Psoas muscle (tissue), 8 donors: ENCODE measurements around the gene POLN. TPM values are rescaled to one million over a fixed set of nuclear protein-coding genes. Genes with fewer than 3 reads are reported as not detected.

ENCODE experiments used
- ATAC-seq, 4 donors: fragments of 200-7000 bp; cut with Tn5 transposase; one replicate each; pipeline ENCODE4 v1.9.1; 2020; ENCODE audit warnings: moderate library complexity in 3 of 4, mild to moderate bottlenecking in 2 of 4
- DNase-seq, 2 donors: peaks; one replicate each; pipeline ENCODE4 v3.0.0-alpha.2; 2020
- H3K27ac ChIP-seq: fragments of 200-600 bp; one replicate; pipeline ENCODE4 v1.8.0; 2022
- H3K27me3 ChIP-seq, 3 donors: fragments of 200-600 bp in 1 of 3; one replicate each; pipeline versions ENCODE4 v1.6.1 to v1.8.0; 2013 to 2022; ENCODE audit warnings: low read length in 2 of 3, mild to moderate bottlenecking in 2 of 3, moderate library complexity in 1 of 3; ENCODE audit not compliant: insufficient read depth in 3 of 3
- H3K36me3 ChIP-seq, 2 donors: fragments of 200-600 bp in 1 of 2; one replicate each; pipeline versions ENCODE4 v1.6.1 to v1.8.0; 2013 to 2022; ENCODE audit warnings: low read depth in 1 of 2, mild to moderate bottlenecking in 1 of 2, moderate library complexity in 1 of 2; ENCODE audit not compliant: insufficient read depth in 1 of 2
- H3K4me1 ChIP-seq: fragments of 200-600 bp; one replicate; pipeline ENCODE4 v1.8.0; 2022
- H3K4me3 ChIP-seq: fragments of 200-600 bp; one replicate; pipeline ENCODE4 v1.8.0; 2022; ENCODE audit warnings: mild to moderate bottlenecking
- H3K9me3 ChIP-seq: fragments of 200-600 bp; one replicate; pipeline ENCODE4 v1.8.0; 2022
- WGBS, 3 donors: extraction: QIAGEN DNeasy Blood & Tissue Kit; methylation state at CpG; one replicate each; pipeline versions ENCODE4 v1.1.6 to v1.1.7; 2013; 5-methylcytosine and 5-hydroxymethylcytosine counted together
- intact Hi-C, 2 donors: fragments of 100-400 bp; cut with DNase I; formaldehyde crosslinking; loops; one replicate each; pipeline versions ENCODE4 v1.11.0 to v1.14.2; 2022
- polyA plus RNA-seq, 3 donors: library from polyadenylated mRNA; stranded (reverse); fragments of 200-250 nt; gene quantifications; one replicate each; pipeline ENCODE4 v1.2.3, GENCODE V29; 2013
- total RNA-seq, 4 donors: library from RNA; stranded (reverse); fragmentation: NEBNext Ultra II Directional in 2 of 4; extraction: Animal tissue kit (Norgen Biotek cat#: 25700) in 2 of 4; gene quantifications; one replicate each; pipeline versions ENCODE4 v1.2.1 to v1.2.4, GENCODE V29; 2021 to 2023
- TF ChIP-seq, protein P1 (sequence below): fragments of 200-600 bp; IDR thresholded peaks from one replicate; pipeline ENCODE4 v1.8.0; 2022; ENCODE audit warnings: antibody characterized with exemption
- donor health status: healthy with polysubstance abuse.
- donor health status: DM: no; HTN: no; CAD: no; lungs with moderate emphysema.
- donor health status: Bipolar disorder and iron deficiency.
- donor health status: healthy.
- donor health status: DM: yes; HTN: yes; CAD: no.
- donor health status: DM: no; HTN: no; CAD: no.
- donor health status: DM: no; HTN: no; CAD: no.
- donor health status: DM: yes; HTN: yes; CAD: no.

The POLN gene
- total and polyA plus RNA-seq, 7 donors, result 0.44 to 3.0 (median 0.95) TPM

GRCh38 chr4:2054217-2054616, 187.7 kb downstream of the POLN start:
- H3K27ac ChIP-seq, result no peak overlapping the region
- H3K4me1 ChIP-seq, result peaks cover 5% of the 10 kb centered on the region
- WGBS, 3 donors, result 59 to 70% (median 61%) methylated on average over 6 of the region's 6 CpGs
- DNase-seq (no peak), ATAC-seq (no peak)
- no peaks in the 10 kb centered on the region for H3K36me3 ChIP-seq
- TF ChIP-seq, protein P1, sequence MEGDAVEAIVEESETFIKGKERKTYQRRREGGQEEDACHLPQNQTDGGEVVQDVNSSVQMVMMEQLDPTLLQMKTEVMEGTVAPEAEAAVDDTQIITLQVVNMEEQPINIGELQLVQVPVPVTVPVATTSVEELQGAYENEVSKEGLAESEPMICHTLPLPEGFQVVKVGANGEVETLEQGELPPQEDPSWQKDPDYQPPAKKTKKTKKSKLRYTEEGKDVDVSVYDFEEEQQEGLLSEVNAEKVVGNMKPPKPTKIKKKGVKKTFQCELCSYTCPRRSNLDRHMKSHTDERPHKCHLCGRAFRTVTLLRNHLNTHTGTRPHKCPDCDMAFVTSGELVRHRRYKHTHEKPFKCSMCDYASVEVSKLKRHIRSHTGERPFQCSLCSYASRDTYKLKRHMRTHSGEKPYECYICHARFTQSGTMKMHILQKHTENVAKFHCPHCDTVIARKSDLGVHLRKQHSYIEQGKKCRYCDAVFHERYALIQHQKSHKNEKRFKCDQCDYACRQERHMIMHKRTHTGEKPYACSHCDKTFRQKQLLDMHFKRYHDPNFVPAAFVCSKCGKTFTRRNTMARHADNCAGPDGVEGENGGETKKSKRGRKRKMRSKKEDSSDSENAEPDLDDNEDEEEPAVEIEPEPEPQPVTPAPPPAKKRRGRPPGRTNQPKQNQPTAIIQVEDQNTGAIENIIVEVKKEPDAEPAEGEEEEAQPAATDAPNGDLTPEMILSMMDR, result no peak
- no peaks in the 10 kb centered on the region for H3K9me3 ChIP-seq
- H3K4me3 ChIP-seq, result no peak overlapping the region
- peaks cover 0 to 20% (median 3%) of the 10 kb centered on the region in 3 donors for H3K27me3 ChIP-seq
- intact Hi-C loops, result no loop called here

DNA sequence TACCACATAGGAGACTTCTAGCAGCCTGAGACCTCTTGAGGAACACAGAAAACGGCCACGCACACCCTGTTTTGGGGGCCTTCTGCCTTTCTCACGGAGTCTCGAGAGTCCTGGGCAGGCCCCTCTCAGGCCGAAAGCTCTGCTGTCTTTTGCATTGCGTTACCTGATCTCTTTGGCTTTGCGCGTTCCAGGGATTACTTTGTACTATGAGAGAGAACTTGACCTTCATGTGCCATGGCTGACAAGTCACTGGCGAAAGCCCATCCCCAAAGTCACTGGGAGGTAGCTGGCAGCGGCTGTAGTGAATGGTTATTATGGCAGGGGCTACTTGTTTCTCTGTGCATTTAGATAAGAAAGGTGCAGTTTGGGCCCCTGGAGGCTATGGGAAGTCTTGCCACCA, 190.8 kb downstream of the POLN start:
- Histone ChIP-seq H3K27ac (peak overlapping the region; percentile 36), H3K4me3 (peak overlapping the region; percentile 54), H3K36me3 (no peaks in the 10 kb centered on the region), H3K4me1 (peaks cover 5% of the 10 kb centered on the region), H3K27me3 (peaks cover 0 to 8% (median 1%) of the 10 kb centered on the region in 3 donors), H3K9me3 (no peaks in the 10 kb centered on the region)
- peak; percentile 65 to 89 (median 79) for ATAC-seq
- 19 to 33% (median 24%) methylated on average over 10 of the region's 10 CpGs for WGBS, 3 donors
- intact Hi-C loops, result no loop called here
- TF ChIP-seq, protein P1, result no peak
- DNase-seq, result no peak

GRCh38 chr4:2049811-2050210, 192.1 kb downstream of the POLN start:
- ATAC-seq (no peak), DNase-seq (no peak)
- 67 to 77% (median 69%) methylated on average over 7 of the region's 7 CpGs for WGBS, 3 donors
- Histone ChIP-seq H3K9me3 (no peaks in the 10 kb centered on the region), H3K27ac (no peak overlapping the region), H3K27me3 (peaks cover 0 to 4% (median 2%) of the 10 kb centered on the region in 3 donors), H3K36me3 (no peaks in the 10 kb centered on the region), H3K4me1 (peaks cover 5% of the 10 kb centered on the region), H3K4me3 (no peak overlapping the region)
- intact Hi-C loops, result no loop called here
- TF ChIP-seq, protein P1, result no peak

DNA sequence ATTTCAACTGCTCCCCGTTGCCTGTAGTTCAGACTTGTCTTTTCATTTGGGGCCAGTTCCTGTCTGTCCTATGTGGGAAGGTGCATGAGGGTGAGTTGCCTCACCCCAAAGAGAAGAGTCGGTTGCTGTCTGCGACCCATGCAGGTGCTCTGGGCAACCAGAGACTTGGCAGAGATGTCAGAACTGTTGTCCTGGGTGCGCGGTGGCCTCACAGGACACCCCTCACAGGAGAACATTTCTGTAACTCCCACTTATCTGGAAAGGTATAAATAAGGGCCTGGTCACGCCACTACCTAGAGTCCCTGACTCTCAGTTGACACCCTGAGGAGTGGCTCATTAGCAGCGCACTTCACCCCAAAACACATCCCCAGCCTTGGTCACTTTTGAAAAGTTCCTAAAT, 192.5 kb downstream of the POLN start:
- no peak for DNase-seq
- TF ChIP-seq, protein P1, result no peak
- Histone ChIP-seq H3K4me3 (no peak overlapping the region), H3K36me3 (no peaks in the 10 kb centered on the region), H3K27me3 (peaks cover 0 to 4% (median 2%) of the 10 kb centered on the region in 3 donors), H3K9me3 (no peaks in the 10 kb centered on the region), H3K4me1 (peaks cover 5% of the 10 kb centered on the region), H3K27ac (no peak overlapping the region)
- 89 to 94% (median 91%) methylated on average over 7 of the region's 7 CpGs for WGBS, 3 donors
- no peak for ATAC-seq
- intact Hi-C loops, result no loop called here

- no peaks in the 10 kb centered on the region for H3K36me3 ChIP-seq
- WGBS, 3 donors, result 83 to 90% (median 83%) methylated on average over 8 of the region's 8 CpGs
- peaks cover 5% of the 10 kb centered on the region for H3K4me1 ChIP-seq
- H3K27ac ChIP-seq, result no peak overlapping the region
- peaks cover 0 to 4% (median 0%) of the 10 kb centered on the region in 3 donors for H3K27me3 ChIP-seq
- H3K4me3 ChIP-seq, result no peak overlapping the region
- no peaks in the 10 kb centered on the region for H3K9me3 ChIP-seq
- intact Hi-C loops, result no loop called here
- DNase-seq, result no peak
- peak in 1 of 4 donors; percentile 22 for ATAC-seq
- TF ChIP-seq, protein P1, result no peak
These were observed 193.1 kb downstream of the POLN start for GRCh38 chr4:2048831-2049230.
